Stromal cell of bone marrow (primary cell): ENCODE results near the gene ZNF892.
"Not testable (repeated sequence)": the region's sequence is repeated elsewhere in the genome, so short reads cannot be mapped to it uniquely, and the experiment has no call there.

Experiments
- DNase-seq: peaks from one replicate; pipeline ENCODE4 v3.0.0-alpha.2; 2012; ENCODE audit warnings: low read depth

The ZNF892 gene

DNA sequence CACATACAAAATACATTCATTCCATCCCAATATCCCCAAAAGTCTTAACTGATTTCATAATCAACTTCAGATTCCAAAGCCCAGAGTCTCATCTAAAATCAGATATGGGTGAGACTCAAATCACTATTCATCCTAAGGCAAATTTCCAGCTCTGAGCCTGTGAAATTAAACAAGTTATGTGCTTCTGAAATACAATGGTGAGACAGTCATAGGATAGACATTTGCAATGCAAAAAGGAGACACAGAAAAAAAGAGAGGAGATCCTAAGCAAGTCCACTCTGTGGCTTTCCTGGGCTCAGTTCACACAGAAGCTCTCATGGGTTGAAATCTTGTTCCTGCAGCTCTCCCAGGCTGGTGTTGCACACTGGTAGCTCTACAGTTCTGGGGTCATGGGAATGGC lies 18.3 kb downstream of the ZNF892 start:
- DNase-seq: no peak

DNA sequence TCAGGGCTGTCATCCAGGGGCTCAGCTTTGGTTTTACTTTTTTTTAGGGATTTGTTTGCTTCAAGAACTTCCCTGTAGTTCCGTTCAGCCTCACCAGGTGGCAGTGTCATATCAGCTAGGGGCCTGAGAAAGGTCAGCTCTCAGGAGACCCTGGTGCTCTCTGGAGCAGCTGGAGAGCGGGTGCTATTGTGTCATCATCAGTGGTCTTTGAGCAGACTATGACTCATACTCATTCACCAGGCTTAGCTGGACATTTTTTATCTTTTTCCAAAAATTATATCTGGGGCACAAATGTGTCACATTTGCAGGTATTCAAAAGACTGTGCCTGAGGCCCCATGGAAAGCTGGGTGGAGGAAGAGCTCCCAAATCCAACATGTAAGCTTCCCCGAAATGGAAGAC lies 24.4 kb downstream of the ZNF892 start:
- DNase-seq: peak; percentile 13

DNA sequence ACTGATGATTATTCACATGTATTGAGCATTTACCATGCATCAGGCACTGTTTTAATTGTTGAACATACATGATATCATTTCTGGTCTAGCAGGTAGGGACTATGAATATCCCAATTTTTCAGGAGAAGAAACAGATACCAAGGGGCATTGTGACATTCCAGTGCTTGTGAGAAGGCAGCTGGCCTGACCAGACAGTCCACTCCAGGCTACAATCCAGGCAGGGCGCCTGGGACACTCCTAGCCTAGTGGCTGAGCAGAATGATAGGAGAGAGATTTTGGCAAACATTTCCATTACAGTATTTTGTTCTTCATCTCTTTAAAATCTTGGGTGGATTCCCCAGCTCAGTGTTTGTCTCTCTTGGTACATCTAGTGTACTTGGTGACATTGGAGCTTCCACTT lies 24.9 kb downstream of the ZNF892 start:
- DNase-seq: no peak

DNA sequence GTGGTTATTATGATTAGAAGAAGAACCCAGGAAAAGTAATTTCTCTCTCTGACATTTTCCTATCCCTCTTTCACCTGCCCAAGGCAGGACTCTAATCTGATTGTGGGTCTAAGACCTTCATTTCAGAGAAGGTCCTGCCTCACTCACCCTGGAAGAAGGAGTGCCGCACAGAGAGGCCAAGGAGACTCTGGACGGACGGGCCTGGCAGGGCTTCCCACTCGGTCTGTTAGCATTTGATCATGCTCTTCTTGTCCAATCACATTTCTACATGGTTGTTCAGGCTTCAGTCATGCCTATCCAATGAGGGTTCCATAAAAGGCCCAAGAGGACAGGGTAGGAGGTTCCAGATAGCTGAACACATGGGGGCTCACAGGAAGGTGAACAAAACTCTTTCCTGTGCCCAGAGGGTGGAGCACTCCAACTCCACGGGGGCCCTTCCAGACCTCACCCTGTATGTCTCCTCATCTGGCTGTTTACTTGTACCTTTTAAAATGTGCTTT lies 27.0 kb downstream of the ZNF892 start:
- no peak for DNase-seq

DNA sequence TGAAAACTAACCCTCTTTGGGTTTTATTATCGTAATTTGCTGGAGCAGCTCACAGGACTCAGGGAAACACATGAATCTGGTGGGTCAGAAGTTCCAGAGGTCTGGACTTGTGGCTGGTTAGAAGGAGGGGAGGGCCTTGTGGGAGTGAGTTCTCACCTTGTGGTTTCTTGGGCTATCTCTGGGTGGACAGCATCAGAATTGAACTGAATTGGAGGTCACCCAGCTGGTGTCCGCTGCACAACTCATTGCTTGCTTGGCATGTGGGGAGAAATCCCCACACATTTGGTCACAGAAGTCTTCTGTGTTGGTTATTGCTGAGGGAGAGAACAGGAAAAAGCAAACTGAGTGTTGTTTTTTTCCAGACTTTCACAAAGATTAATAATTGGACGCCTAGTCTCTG lies 27.5 kb downstream of the ZNF892 start:
- no peak for DNase-seq

DNA sequence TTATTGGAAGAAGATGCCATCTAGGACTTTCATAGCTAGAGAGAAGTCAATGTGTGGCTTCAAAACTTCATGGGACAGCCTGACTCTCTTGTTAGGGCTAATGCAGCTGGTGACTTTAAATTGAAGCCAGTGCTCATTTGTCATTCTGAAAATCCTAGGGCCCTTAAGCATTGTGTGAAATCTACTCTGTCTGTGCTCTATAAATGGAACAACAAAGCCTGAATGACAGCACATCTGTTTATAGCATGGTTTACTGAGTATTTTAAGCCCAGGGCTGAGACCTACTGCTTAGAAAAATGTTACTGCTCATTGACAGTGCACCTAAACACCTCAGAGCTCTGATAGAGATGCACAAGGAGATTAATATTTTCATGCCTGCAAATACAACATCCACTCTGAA lies 30.8 kb downstream of the ZNF892 start:
- no peak for DNase-seq

DNA sequence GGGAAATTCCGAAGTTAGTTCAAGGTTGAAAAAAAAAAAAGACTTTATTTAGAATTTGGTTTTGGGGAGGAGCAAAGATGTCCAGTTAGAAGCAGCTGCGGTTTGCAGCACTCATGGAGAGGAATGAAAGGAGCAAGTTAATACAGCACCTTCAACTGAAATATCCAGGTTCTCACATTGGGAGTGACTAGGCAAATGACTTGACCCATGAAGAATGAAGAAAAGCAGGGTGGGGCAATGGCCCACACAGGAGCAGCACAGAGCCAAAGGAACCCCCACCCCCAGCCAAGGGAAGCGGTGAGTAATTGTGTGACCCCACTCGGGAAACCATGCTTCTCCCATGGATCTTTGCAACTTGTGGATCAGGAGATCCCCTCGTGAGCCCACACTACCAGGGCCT lies 32.8 kb downstream of the ZNF892 start:
- DNase-seq: no peak

DNA sequence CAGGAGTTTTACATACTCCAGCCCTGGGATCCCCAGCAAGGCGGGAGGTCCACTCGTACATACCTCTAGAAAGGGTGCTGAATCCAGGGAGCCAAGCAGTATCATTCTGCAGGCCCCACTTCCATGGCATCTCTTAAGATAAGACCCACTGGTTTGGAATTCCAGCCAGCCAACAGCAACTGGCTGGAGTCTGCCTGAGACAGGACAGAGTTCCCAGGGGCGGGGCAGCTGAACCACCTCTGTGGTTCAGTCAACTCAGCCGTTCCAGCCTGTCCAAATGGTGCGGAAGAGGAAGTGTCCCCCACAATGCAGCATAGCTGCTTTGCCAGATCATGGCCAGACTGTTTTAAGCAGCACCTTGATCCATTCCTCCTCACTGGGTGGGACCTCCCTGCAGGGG lies 33.2 kb downstream of the ZNF892 start:
- no peak for DNase-seq

DNA sequence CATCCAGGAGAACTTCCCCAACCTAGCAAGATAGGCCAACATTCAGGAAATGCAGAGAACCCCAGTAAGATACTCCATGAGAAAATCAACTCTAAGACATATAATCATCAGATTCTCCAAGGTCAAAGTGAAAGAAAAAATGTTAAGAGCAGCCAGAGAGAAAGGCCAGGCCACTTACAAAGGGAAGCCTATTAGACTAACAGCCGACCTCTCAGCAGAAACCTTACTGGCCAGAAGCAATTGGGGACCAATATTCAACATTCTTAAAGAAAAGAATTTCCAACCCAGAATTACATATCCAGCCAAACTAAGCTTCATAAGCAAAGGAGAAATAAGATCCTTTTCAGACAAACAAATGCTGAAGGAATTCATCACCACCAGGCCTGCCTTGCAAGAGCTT lies 34.8 kb downstream of the ZNF892 start:
- DNase-seq: not testable (repeated sequence)
